Neural crest cell (in vitro differentiated cells): ENCODE measurements around the gene IGSF9B. TPM values are rescaled to one million over a fixed set of nuclear protein-coding genes. Genes with fewer than 3 reads are reported as not detected.

Experiments
- DNase-seq: peaks from one replicate; pipeline ENCODE4 v3.0.0; 2021; ENCODE audit warnings: low read depth, mixed read lengths, low spot score
- H3K27ac Mint-ChIP-seq: one replicate; pipeline ENCODE4 v1.8.0; 2021; ENCODE audit warnings: mild to moderate bottlenecking, mixed read lengths; ENCODE audit not compliant: unreplicated experiment
- H3K27me3 Mint-ChIP-seq: 2 replicates; pipeline ENCODE4 v1.8.0; 2021; ENCODE audit warnings: low read depth, mild to moderate bottlenecking, mixed read lengths
- H3K36me3 Mint-ChIP-seq: 2 replicates; pipeline ENCODE4 v1.8.0; 2021; ENCODE audit warnings: low read depth, mild to moderate bottlenecking, mixed read lengths
- H3K4me1 Mint-ChIP-seq: 2 replicates; pipeline ENCODE4 v1.8.0; 2021; ENCODE audit warnings: mixed read lengths
- H3K4me3 Mint-ChIP-seq: one replicate; pipeline ENCODE4 v1.8.0; 2021; ENCODE audit warnings: mild to moderate bottlenecking, mixed read lengths
- H3K9me3 Mint-ChIP-seq: 2 replicates; pipeline ENCODE4 v1.8.0; 2021; ENCODE audit warnings: mixed read lengths
- CTCF ChIP-seq: fragments of 200-600 bp; sonication (generic); conservative IDR thresholded peaks from 2 replicates; pipeline ENCODE4 v1.5.0; 2021; ENCODE audit warnings: antibody characterized with exemption, mild to moderate bottlenecking
- total RNA-seq: library from RNA; stranded (reverse); gene quantifications from 2 replicates; pipeline ENCODE4 v1.2.1, GENCODE V29; 2021

The IGSF9B gene
- total RNA-seq, 1 donor from 2014 or later: 12.9 TPM

GRCh38 chr11:134001596-134001995 is 44.8 kb upstream of the IGSF9B start:
- Mint-ChIP-seq H3K27me3 (no peaks in the 10 kb centered on the region), H3K9me3 (no peaks in the 10 kb centered on the region), H3K36me3 (no peaks in the 10 kb centered on the region), H3K27ac (no peak overlapping the region), H3K4me3 (no peak overlapping the region), H3K4me1 (peaks cover 8% of the 10 kb centered on the region)
- TF ChIP-seq CTCF: no peak
- no peak for DNase-seq

- no peak for DNase-seq
- Mint-ChIP-seq H3K27me3 (no peaks in the 10 kb centered on the region), H3K4me1 (peaks cover 8% of the 10 kb centered on the region), H3K36me3 (no peaks in the 10 kb centered on the region), H3K4me3 (no peak overlapping the region), H3K27ac (no peak overlapping the region), H3K9me3 (no peaks in the 10 kb centered on the region)
- TF ChIP-seq CTCF: no peak
Observed at GRCh38 chr11:134001088-134001487, 44.3 kb upstream of the IGSF9B start.

GRCh38 chr11:133999355-133999754 is 42.6 kb upstream of the IGSF9B start:
- no peak for DNase-seq
- H3K4me1 Mint-ChIP-seq: peaks cover 1% of the 10 kb centered on the region
- no peaks in the 10 kb centered on the region for H3K27me3 Mint-ChIP-seq
- H3K4me3 Mint-ChIP-seq: no peak overlapping the region
- no peak overlapping the region for H3K27ac Mint-ChIP-seq
- TF ChIP-seq CTCF: no peak
- H3K9me3 Mint-ChIP-seq: no peaks in the 10 kb centered on the region
- H3K36me3 Mint-ChIP-seq: no peaks in the 10 kb centered on the region

GRCh38 chr11:133997554-133997953 is 40.8 kb upstream of the IGSF9B start:
- Mint-ChIP-seq H3K4me1 (no peaks in the 10 kb centered on the region), H3K27me3 (peaks cover 3% of the 10 kb centered on the region), H3K9me3 (no peaks in the 10 kb centered on the region), H3K36me3 (no peaks in the 10 kb centered on the region), H3K4me3 (no peak overlapping the region), H3K27ac (no peak overlapping the region)
- no peak for DNase-seq
- no peak for TF ChIP-seq CTCF

GRCh38 chr11:133996671-133997070 is 39.9 kb upstream of the IGSF9B start:
- Mint-ChIP-seq H3K36me3 (no peaks in the 10 kb centered on the region), H3K9me3 (no peaks in the 10 kb centered on the region), H3K27ac (no peak overlapping the region), H3K4me3 (no peak overlapping the region), H3K27me3 (peaks cover 12% of the 10 kb centered on the region), H3K4me1 (no peaks in the 10 kb centered on the region)
- no peak for DNase-seq
- no peak for TF ChIP-seq CTCF

GRCh38 chr11:133995066-133995465 is 38.3 kb upstream of the IGSF9B start:
- H3K4me3 Mint-ChIP-seq: no peak overlapping the region
- peaks cover 16% of the 10 kb centered on the region for H3K27me3 Mint-ChIP-seq
- no peak for DNase-seq
- no peak for TF ChIP-seq CTCF
- peaks cover 3% of the 10 kb centered on the region for H3K4me1 Mint-ChIP-seq
- no peaks in the 10 kb centered on the region for H3K9me3 Mint-ChIP-seq
- H3K36me3 Mint-ChIP-seq: no peaks in the 10 kb centered on the region
- no peak overlapping the region for H3K27ac Mint-ChIP-seq
